K562 (cell line): ENCODE results near the gene EPB41L3. TPM values are rescaled to one million over a fixed set of nuclear protein-coding genes. Genes with fewer than 3 reads are reported as not detected.

Experiments used
- ATAC-seq: fragments of 200-7000 bp; cut with Tn5 transposase; 3 replicates; pipeline ENCODE4 v1.9.1; 2020; ENCODE audit warnings: moderate library complexity
- BruUV-seq: library from RNA; stranded (reverse); fragments of 400-500 nt; replicated peaks from 2 replicates; lab custom pipeline; 2021; lab: Mats Ljungman, UMichigan
- CTCF ChIA-PET: fragments of 300-600 bp; formaldehyde crosslinking; extraction: SDS; loops from one replicate; lab custom pipeline; 2021; ENCODE audit warnings: low intra/inter-chr PET ratio; lab: Yijun Ruan, JAX
- POLR2A ChIA-PET: fragments of 300-600, 350-650 bp; sonication (Branson Sonifier 250); formaldehyde crosslinking; extraction: SDS; loops from one replicate; lab custom pipeline; 2021; ENCODE audit warnings: antibody characterized with exemption, inconsistent platforms; lab: Yijun Ruan, JAX
- DNase-seq, 4 experiments: peaks; one replicate each; pipeline versions ENCODE4 v3.0.0 to v3.0.0-alpha.2; 2011 to 2018; ENCODE audit warnings: low spot score in 3 of 4, mixed read lengths in 3 of 4; ENCODE audit errors: extremely low read depth in 1 of 4
- FAIRE-seq: peaks from 2 replicates; lab custom pipeline; 2011; peaks lifted over from hg19 to GRCh38; lab: Jason Lieb, UNC
- H2AFZ ChIP-seq: 2 replicates; pipeline ENCODE4 v1.6.0; 2011; ENCODE audit warnings: low read depth, low read length, control low read depth, inconsistent platforms
- H3K27ac ChIP-seq: fragments of 200-600 bp; 3 replicates; pipeline ENCODE4 v1.8.0; 2011; ENCODE audit warnings: low read depth, mild to moderate bottlenecking, control low read depth, inconsistent platforms, low read length, moderate library complexity, mixed read lengths; ENCODE audit errors: extremely low read depth
- H3K27me3 ChIP-seq, 2 experiments: fragments of 300-600 bp in 1 of 2; 2 replicates in 1 of 2; 3 replicates in 1 of 2; pipeline versions ENCODE4 v1.6.0 to v1.8.0; 2011; ENCODE audit warnings: inconsistent platforms in 2 of 2, low read length in 2 of 2, mild to moderate bottlenecking in 1 of 2, mixed read lengths in 1 of 2, moderate library complexity in 1 of 2; ENCODE audit not compliant: control insufficient read depth in 2 of 2, insufficient read depth in 2 of 2
- H3K36me3 ChIP-seq: fragments of 300-600 bp; 3 replicates; pipeline ENCODE4 v1.8.0; 2011; ENCODE audit warnings: mild to moderate bottlenecking, low read length, inconsistent platforms; ENCODE audit not compliant: control insufficient read depth, insufficient read depth
- H3K4me1 ChIP-seq, 2 experiments: fragments of 200-600 bp in 1 of 2; replicated peaks in 1 of 2; 2 replicates in 1 of 2; 3 replicates in 1 of 2; pipeline versions ENCODE4 v1.5.1 to v1.8.0; 2011; ENCODE audit warnings: inconsistent platforms in 2 of 2, low read length in 2 of 2, mild to moderate bottlenecking in 1 of 2, mixed read lengths in 1 of 2, moderate library complexity in 1 of 2; ENCODE audit not compliant: control insufficient read depth in 2 of 2, insufficient read depth in 2 of 2
- H3K4me2 ChIP-seq: 2 replicates; pipeline ENCODE4 v1.6.1; 2011; ENCODE audit warnings: low read length, control low read depth, inconsistent platforms, mixed read lengths; ENCODE audit not compliant: insufficient read depth
- H3K4me3 ChIP-seq: fragments of 200-600 bp; sonication (generic), shearing (Covaris generic); 2 replicates; pipeline ENCODE4 v1.5.1; 2016; ENCODE audit warnings: control low read depth, inconsistent platforms
- H3K79me2 ChIP-seq: fragments of 200-600 bp; 3 replicates; pipeline ENCODE4 v1.8.0; 2011; ENCODE audit warnings: low read length, inconsistent platforms; ENCODE audit not compliant: control insufficient read depth, insufficient read depth
- H3K9ac ChIP-seq, 2 experiments: 2 replicates each; pipeline versions ENCODE4 v1.6.0 to v1.6.1; 2011; ENCODE audit warnings: low read depth in 2 of 2, low read length in 2 of 2, control low read depth in 1 of 2, inconsistent platforms in 1 of 2, mild to moderate bottlenecking in 1 of 2, mixed read lengths in 1 of 2; ENCODE audit not compliant: insufficient read depth in 1 of 2
- H3K9me1 ChIP-seq: one replicate; pipeline ENCODE4 v1.6.0; 2011; ENCODE audit warnings: inconsistent platforms, mild to moderate bottlenecking, low read length, moderate library complexity; ENCODE audit not compliant: control insufficient read depth, insufficient read depth
- H3K9me3 ChIP-seq: replicated peaks from 2 replicates; pipeline ENCODE4 v1.5.1; 2011; ENCODE audit warnings: low read depth, low read length, inconsistent platforms; ENCODE audit not compliant: control insufficient read depth, insufficient read depth
- H4K20me1 ChIP-seq: replicated peaks from 2 replicates; pipeline ENCODE4 v1.6.1; 2011; ENCODE audit warnings: low read length, inconsistent platforms, mixed read lengths; ENCODE audit not compliant: control insufficient read depth, insufficient read depth
- ATF2 ChIP-seq: sonication (generic); formaldehyde crosslinking; IDR thresholded peaks from 2 replicates; pipeline ENCODE4 v1.8.1; 2022; ENCODE audit warnings: missing genetic modification reagents
- C11orf30 ChIP-seq: fragments of 450-650 bp; IDR thresholded peaks from 2 replicates; pipeline ENCODE4 v1.6.1; 2016; ENCODE audit warnings: low read depth, mild to moderate bottlenecking
- CREM ChIP-seq: IDR thresholded peaks from 2 replicates; pipeline ENCODE4 v1.6.1; 2014; ENCODE audit warnings: antibody characterized with exemption, low read depth
- EGR1 ChIP-seq: fragments of 450-650 bp; conservative IDR thresholded peaks from 2 replicates; pipeline ENCODE4 v1.6.1; 2017; ENCODE audit warnings: mild to moderate bottlenecking
- MAFF ChIP-seq: IDR thresholded peaks from 2 replicates; pipeline ENCODE4 v1.6.1; 2012; ENCODE audit warnings: low read length, improper control_type of control experiment
- MAFG ChIP-seq: fragments of 450-650 bp; conservative IDR thresholded peaks from 2 replicates; pipeline ENCODE4 v1.6.1; 2016; ENCODE audit warnings: missing genetic modification characterization, missing compliant biosample characterization
- MAFK ChIP-seq: IDR thresholded peaks from 2 replicates; pipeline ENCODE4 v1.6.1; 2011; ENCODE audit warnings: low read length, improper control_type of control experiment
- NCOA1 ChIP-seq: fragments of 450-650 bp; IDR thresholded peaks from 2 replicates; pipeline ENCODE4 v1.6.1; 2016; ENCODE audit warnings: low read depth
- PATZ1 ChIP-seq: fragments of 250-450 bp; sonication (Bioruptor Pico); IDR thresholded peaks from 2 replicates; pipeline ENCODE4 v1.5.0; 2020; ENCODE audit warnings: mild to moderate bottlenecking, borderline replicate concordance
- POLR2AphosphoS5 ChIP-seq: IDR thresholded peaks from 2 replicates; pipeline ENCODE4 v1.6.1; 2011; ENCODE audit warnings: mild to moderate bottlenecking, low read depth, low read length, moderate library complexity; ENCODE audit not compliant: control insufficient read depth, insufficient read depth
- SMARCE1 ChIP-seq: fragments of 450-650 bp; IDR thresholded peaks from 2 replicates; pipeline ENCODE4 v1.7.1; 2016; ENCODE audit warnings: mild to moderate bottlenecking
- STAT5A ChIP-seq: IDR thresholded peaks from 2 replicates; pipeline ENCODE4 v1.6.1; 2012; ENCODE audit warnings: low read length, inconsistent platforms, borderline replicate concordance
- TOE1 ChIP-seq, 2 experiments: fragments of 450-650 bp in 1 of 2; sonication (generic) in 1 of 2; formaldehyde crosslinking in 1 of 2; IDR thresholded peaks; 2 replicates each; pipeline versions ENCODE4 v1.7.1 to v1.8.0; 2016 to 2022; ENCODE audit warnings: borderline replicate concordance in 2 of 2, mild to moderate bottlenecking in 2 of 2, antibody characterized with exemption in 1 of 2, inconsistent platforms in 1 of 2, low read depth in 1 of 2, missing genetic modification reagents in 1 of 2, moderate library complexity in 1 of 2
- ZNF174 ChIP-seq: fragments of 250-450 bp; sonication (Bioruptor Pico); IDR thresholded peaks from 2 replicates; pipeline ENCODE4 v1.4.0; 2020; ENCODE audit warnings: mild to moderate bottlenecking
- ZNF316 ChIP-seq: fragments of 450-650 bp; IDR thresholded peaks from 2 replicates; pipeline ENCODE4 v1.6.1; 2016
- WGBS: fragments of 100-300 bp; shearing (Covaris generic); methylation state at CpG from one replicate; pipeline ENCODE4 v1.1.6; 2016; ENCODE audit warnings: low coverage, mixed read lengths; ENCODE audit not compliant: insufficient coverage; ENCODE audit errors: missing lambda C conversion rate; 5-methylcytosine and 5-hydroxymethylcytosine counted together
- in situ Hi-C: fragments of 300-500 bp; cut with MboI; formaldehyde crosslinking; loops from 4 replicates; pipeline ENCODE4 v1.15.0; 2018; ENCODE audit warnings: inconsistent platforms, mixed read lengths
- intact Hi-C: fragments of 100-400 bp; cut with micrococcal nuclease; formaldehyde crosslinking; loops from 2 replicates; pipeline ENCODE4 v1.14.2; 2022
- polyA plus RNA-seq, 8 experiments: library from polyadenylated mRNA; depleted of rRNA in 4 of 8; stranded (reverse) in 5 of 8; unstranded in 3 of 8; fragments of >200 nt; fragmentation: Nextera tagmentation in 2 of 8; fragmentation: Illumina TruSeq in 1 of 8; extraction: Ambion mirVana in 2 of 8; extraction: Trizol in 1 of 8; gene quantifications; 2 replicates each; pipeline versions ENCODE4 v1.2.1 to v1.2.3, GENCODE V29; 2011 to 2014; ENCODE audit warnings: inconsistent platforms in 1 of 8, missing spikeins in 1 of 8
- total RNA-seq, 7 experiments: library from RNA; depleted of rRNA in 6 of 7; stranded (reverse); fragments of >200 nt in 6 of 7; fragmentation: Illumina TruSeq in 2 of 7; extraction: Trizol in 2 of 7; gene quantifications; 2 replicates each; pipeline versions ENCODE4 v1.2.1 to v1.2.3, GENCODE V29; 2011 to 2021; ENCODE audit warnings: low replicate concordance in 1 of 7

Gene EPB41L3
- total and polyA plus RNA-seq, 9 of the 15 experiments (the other 6 are each of a cell fraction or from before 2014, with no cell fraction given) = 0.44 to 0.49 TPM; not detected in 7

GRCh38 chr18:5521000-5521399 lies 22.8 kb downstream of the EPB41L3 start:
- H2AFZ ChIP-seq = no peak overlapping the region
- H3K9ac ChIP-seq = no peak overlapping the region
- no peaks in the 10 kb centered on the region for H4K20me1 ChIP-seq
- intact Hi-C loops (no loop called here), in situ Hi-C loops (no loop called here)
- no peaks in the 10 kb centered on the region for H3K9me1 ChIP-seq
- ATAC-seq (no peak), DNase-seq (no peak), FAIRE-seq (no peak)
- no peak overlapping the region for H3K4me2 ChIP-seq
- BruUV-seq = no TSS peak
- H3K36me3 ChIP-seq = no peaks in the 10 kb centered on the region
- CTCF ChIA-PET = no interaction called here
- WGBS = 0% methylated on average over 2 of the region's 2 CpGs
- no peaks in the 10 kb centered on the region for H3K79me2 ChIP-seq
- H3K9me3 ChIP-seq = peaks cover 2% of the 10 kb centered on the region; the same call in 1 of the 2 replicates
- H3K27me3 ChIP-seq = no peaks in the 10 kb centered on the region
- TF ChIP-seq C11orf30 (peak; percentile 32; the same call in 1 of the 2 replicates), MAFK (peak; percentile 43; the same call in 1 of the 2 replicates), ZNF316 (peak; percentile 35; the same call in 1 of the 2 replicates), MAFG (tag) (0 out of 2 replicates have a peak, but pooled peaks have one; percentile 20), ZNF174 (no peak), STAT5A (no peak), MAFF (peak; percentile 37; the same call in 1 of the 2 replicates)
- no peak overlapping the region for H3K27ac ChIP-seq
- H3K4me1 ChIP-seq = no peaks in the 10 kb centered on the region
- H3K4me3 ChIP-seq = no peak overlapping the region
- POLR2A ChIA-PET = no interaction called here

- H3K9ac ChIP-seq = no peak overlapping the region
- H3K9me1 ChIP-seq = no peaks in the 10 kb centered on the region
- H3K27me3 ChIP-seq = no peaks in the 10 kb centered on the region
- no peak overlapping the region for H3K27ac ChIP-seq
- peaks cover 2% of the 10 kb centered on the region; the same call in 1 of the 2 replicates for H3K9me3 ChIP-seq
- no peak for ATAC-seq
- no peaks in the 10 kb centered on the region for H3K36me3 ChIP-seq
- in situ Hi-C loops (no loop called here), intact Hi-C loops (no loop called here)
- H3K4me2 ChIP-seq = no peak overlapping the region
- H3K4me3 ChIP-seq = no peak overlapping the region
- no peak for FAIRE-seq
- H3K4me1 ChIP-seq = no peaks in the 10 kb centered on the region
- POLR2A ChIA-PET = no interaction called here
- no peak overlapping the region for H2AFZ ChIP-seq
- no TSS peak for BruUV-seq
- DNase-seq = no peak
- no peaks in the 10 kb centered on the region for H4K20me1 ChIP-seq
- no peaks in the 10 kb centered on the region for H3K79me2 ChIP-seq
- CTCF ChIA-PET = no interaction called here
- WGBS = 0% methylated on average over 1 of the region's 1 CpG
- TF ChIP-seq ATF2 = no peak
- no peak for TF ChIP-seq SMARCE1
- TF ChIP-seq EGR1 = no peak
- no peak for TF ChIP-seq TOE1 (IDR thresholded peaks at IDR 0.05; ENCODE audit: borderline replicate concordance)
- no peak for TF ChIP-seq TOE1 (CRISPR knock-in tag; IDR thresholded peaks at IDR 0.05; ENCODE audit: borderline replicate concordance, low read depth)
- TF ChIP-seq CREM = no peak
- no peak for TF ChIP-seq PATZ1 (CRISPR knock-in tag)
- no peak for TF ChIP-seq NCOA1
- TF ChIP-seq POLR2AphosphoS5 = no peak
Observed at GRCh38 chr18:5520464-5520863, 23.3 kb downstream of the EPB41L3 start.
